SU-DHL-6 (cell line): ENCODE measurements around the gene THEM4.

Experiments used
- H2AFZ ChIP-seq: fragments of 200-600 bp; sonication (generic); 2 replicates; pipeline ENCODE4 v1.6.1; 2014; ENCODE audit warnings: low read depth, mild to moderate bottlenecking, moderate library complexity, mixed read lengths, antibody characterized with exemption, low read length; ENCODE audit not compliant: severe bottlenecking
- H3F3A ChIP-seq: fragments of 200-600 bp; shearing (Covaris generic); 2 replicates; pipeline ENCODE4 v1.6.0; 2016; ENCODE audit warnings: antibody characterized with exemption, mild to moderate bottlenecking; ENCODE audit not compliant: insufficient read depth
- H3K27ac ChIP-seq: fragments of 200-600 bp; sonication (generic); 2 replicates; pipeline ENCODE4 v1.5.1; 2016; ENCODE audit warnings: low read depth, mild to moderate bottlenecking, low read length, moderate library complexity, mixed read lengths
- H3K27me3 ChIP-seq: fragments of 200-600 bp; sonication (generic), shearing (Covaris generic); 2 replicates; pipeline ENCODE4 v1.6.0; 2014; ENCODE audit warnings: mild to moderate bottlenecking, low read length
- H3K36me3 ChIP-seq: fragments of 200-600 bp; sonication (generic); 2 replicates; pipeline ENCODE4 v1.6.1; 2014; ENCODE audit warnings: mild to moderate bottlenecking, low read length, mixed read lengths
- H3K4me2 ChIP-seq: fragments of 300-600, 200-600 bp; shearing (Covaris generic), sonication (generic); 2 replicates; pipeline ENCODE4 v1.6.0; 2014; ENCODE audit warnings: low read length, low read depth, mild to moderate bottlenecking; ENCODE audit not compliant: poor library complexity, severe bottlenecking
- H3K4me3 ChIP-seq: fragments of 200-600 bp; sonication (generic); 2 replicates; pipeline ENCODE4 v1.5.1; 2014; ENCODE audit warnings: antibody characterized with exemption, low read length, mild to moderate bottlenecking, mixed read lengths; ENCODE audit not compliant: insufficient read depth, poor library complexity, severe bottlenecking
- H3K79me2 ChIP-seq: fragments of 200-600 bp; sonication (generic); 2 replicates; pipeline ENCODE4 v1.6.1; 2014; ENCODE audit warnings: mild to moderate bottlenecking, low read length, moderate library complexity; ENCODE audit not compliant: insufficient read depth
- H3K9ac ChIP-seq: fragments of 200-600 bp; sonication (generic); 2 replicates; pipeline ENCODE4 v1.7.0; 2014; ENCODE audit warnings: mild to moderate bottlenecking, low read length
- H3K9me2 ChIP-seq: fragments of 200-600 bp; sonication (generic); replicated peaks from 2 replicates; pipeline ENCODE4 v1.6.1; 2014; ENCODE audit warnings: low read length; ENCODE audit not compliant: insufficient read depth
- H3K9me3 ChIP-seq: fragments of 200-600 bp; sonication (generic); 2 replicates; pipeline ENCODE4 v1.6.1; 2014; ENCODE audit warnings: low read length, mixed read lengths; ENCODE audit not compliant: insufficient read depth
- H4K20me1 ChIP-seq: fragments of 200-600 bp; sonication (generic); 2 replicates; pipeline ENCODE4 v1.6.1; 2014; ENCODE audit warnings: low read depth, mild to moderate bottlenecking, antibody characterized with exemption, low read length, moderate library complexity, mixed read lengths
- EZH2phosphoT487 ChIP-seq: fragments of 200-600 bp; sonication (generic), shearing (Covaris generic); conservative IDR thresholded peaks from 2 replicates; pipeline ENCODE4 v1.6.1; 2018; ENCODE audit warnings: mild to moderate bottlenecking, antibody characterized with exemption, low read length, moderate library complexity, mixed read lengths
- TF ChIP-seq, protein P1 (sequence below): fragments of 200-600 bp; sonication (generic); IDR thresholded peaks from one replicate; pipeline ENCODE4 v1.5.1; 2017; ENCODE audit warnings: antibody characterized with exemption, mild to moderate bottlenecking, low read length, moderate library complexity; ENCODE audit not compliant: insufficient read depth, poor library complexity, severe bottlenecking

THEM4 gene

DNA sequence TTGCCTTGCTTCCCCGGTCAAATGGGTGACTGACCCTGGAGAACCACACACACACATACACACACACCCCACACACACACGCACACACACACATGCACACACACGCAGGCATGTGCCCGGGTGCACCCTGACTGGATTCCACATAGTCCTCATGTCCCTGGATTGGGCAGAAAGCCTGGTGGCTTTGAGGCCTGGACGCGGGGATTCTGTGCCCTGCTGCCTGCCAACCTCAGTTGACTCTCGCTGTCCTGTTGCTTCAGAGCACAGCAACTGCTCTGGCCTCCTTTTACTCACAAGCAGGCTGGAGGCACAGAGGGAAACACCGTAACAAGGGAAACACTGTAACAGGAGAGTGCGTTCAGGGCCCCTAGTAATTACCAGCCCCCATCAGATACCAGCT, 84.1 kb downstream of the THEM4 start:
- Histone ChIP-seq H3K36me3 (no peaks in the 10 kb centered on the region), H3F3A (no peaks in the 10 kb centered on the region), H2AFZ (no peak overlapping the region), H3K27me3 (no peaks in the 10 kb centered on the region), H3K4me3 (no peak overlapping the region), H3K79me2 (no peaks in the 10 kb centered on the region), H3K9me2 (no peaks in the 10 kb centered on the region), H3K4me2 (no peak overlapping the region), H3K27ac (no peak overlapping the region), H4K20me1 (no peaks in the 10 kb centered on the region), H3K9ac (no peak overlapping the region), H3K9me3 (no peaks in the 10 kb centered on the region)
- no peak for TF ChIP-seq EZH2phosphoT487
- TF ChIP-seq, protein P1, sequence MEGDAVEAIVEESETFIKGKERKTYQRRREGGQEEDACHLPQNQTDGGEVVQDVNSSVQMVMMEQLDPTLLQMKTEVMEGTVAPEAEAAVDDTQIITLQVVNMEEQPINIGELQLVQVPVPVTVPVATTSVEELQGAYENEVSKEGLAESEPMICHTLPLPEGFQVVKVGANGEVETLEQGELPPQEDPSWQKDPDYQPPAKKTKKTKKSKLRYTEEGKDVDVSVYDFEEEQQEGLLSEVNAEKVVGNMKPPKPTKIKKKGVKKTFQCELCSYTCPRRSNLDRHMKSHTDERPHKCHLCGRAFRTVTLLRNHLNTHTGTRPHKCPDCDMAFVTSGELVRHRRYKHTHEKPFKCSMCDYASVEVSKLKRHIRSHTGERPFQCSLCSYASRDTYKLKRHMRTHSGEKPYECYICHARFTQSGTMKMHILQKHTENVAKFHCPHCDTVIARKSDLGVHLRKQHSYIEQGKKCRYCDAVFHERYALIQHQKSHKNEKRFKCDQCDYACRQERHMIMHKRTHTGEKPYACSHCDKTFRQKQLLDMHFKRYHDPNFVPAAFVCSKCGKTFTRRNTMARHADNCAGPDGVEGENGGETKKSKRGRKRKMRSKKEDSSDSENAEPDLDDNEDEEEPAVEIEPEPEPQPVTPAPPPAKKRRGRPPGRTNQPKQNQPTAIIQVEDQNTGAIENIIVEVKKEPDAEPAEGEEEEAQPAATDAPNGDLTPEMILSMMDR = no peak
